Measurements from ENCODE around the gene COG2.
"Not testable (repeated sequence)": the region's sequence is repeated elsewhere in the genome, so short reads cannot be mapped to it uniquely, and the experiment has no call there.

Gene COG2

DNA sequence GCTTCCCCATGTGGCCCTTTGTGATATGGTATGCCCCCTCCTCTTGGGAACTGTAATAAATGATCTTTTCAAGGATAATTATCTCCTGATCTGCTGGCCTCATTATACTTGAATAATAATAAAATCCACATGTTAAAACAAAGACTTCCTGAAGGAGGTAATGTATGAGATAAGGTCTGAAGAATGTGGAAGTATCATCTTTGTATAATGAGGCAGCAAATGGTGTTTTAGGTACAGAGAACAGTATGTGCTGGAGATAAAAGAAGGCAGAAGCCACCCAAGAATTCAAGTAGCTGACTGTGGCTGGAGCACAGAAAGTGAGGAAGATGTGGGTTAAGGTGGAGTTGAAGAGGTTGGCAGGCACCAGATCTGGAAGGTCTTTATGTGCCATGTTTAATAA lies 12.8 kb upstream of the COG2 start:
- DNase-seq = no peak

DNA sequence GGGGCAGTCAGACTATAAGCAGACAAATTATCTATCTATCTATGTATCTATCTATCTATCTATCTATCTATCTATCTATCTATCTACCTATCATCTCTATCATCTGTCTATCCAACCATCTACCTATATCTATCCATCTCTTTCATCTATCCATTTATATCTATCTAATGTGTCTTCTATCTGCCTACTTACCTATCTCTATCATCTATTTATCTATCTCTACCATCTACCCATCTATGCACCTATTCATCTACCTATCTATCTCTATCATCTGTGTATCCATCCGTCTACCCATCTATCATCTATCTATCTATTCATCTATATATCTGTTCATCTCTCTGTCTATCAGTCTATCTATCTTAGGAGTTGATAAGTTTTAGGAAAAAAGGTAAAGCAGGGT lies 10.8 kb upstream of the COG2 start:
- no peak for DNase-seq

DNA sequence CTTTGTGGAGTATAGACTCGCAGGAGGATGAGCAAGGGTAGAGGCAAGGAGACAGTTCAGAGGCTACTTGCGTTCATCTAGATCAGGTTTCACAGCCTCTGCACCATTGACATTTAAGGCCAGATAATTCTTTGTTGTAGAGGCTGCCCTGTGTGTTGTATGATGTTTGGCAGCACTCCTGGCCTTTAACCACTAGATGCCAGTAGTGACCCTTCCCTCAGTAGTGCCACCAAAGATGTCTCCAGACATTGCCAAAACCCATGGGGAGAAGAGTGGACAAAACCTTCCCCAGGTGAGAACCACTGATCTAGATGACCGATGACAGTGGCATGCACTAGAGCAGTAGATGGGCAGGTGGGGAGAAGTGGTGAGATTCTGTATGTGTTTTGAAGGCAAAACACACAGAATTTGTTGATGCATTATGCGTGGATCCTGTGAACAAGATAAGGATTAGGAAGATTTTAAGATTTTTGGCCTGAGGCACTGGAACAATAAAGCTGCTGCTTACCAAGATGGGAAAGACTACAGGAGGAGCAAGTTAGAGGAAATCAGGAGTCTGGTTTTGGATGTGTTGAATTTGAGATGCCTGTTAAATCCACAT lies 9.9 kb upstream of the COG2 start:
- DNase-seq = peak; percentile 4

DNA sequence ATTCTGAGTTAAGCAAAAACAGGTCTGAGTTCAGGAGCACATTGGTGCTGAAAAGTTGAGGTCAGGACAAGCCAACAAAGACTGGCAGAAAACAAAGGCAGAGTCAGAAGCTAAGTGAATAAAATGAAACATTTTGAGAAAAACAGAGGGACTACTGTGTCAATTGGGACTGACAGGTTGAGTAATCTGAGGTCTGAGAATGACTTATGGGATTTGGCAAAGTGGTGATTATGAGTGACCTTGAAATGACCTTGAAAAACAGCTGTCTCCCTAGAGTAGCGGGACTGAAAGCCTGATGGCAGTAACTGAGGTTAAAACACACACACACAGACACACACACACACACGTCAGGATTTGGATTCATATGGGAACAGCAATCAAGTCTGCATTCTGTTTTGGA lies 8.8 kb upstream of the COG2 start:
- no peak for DNase-seq

DNA sequence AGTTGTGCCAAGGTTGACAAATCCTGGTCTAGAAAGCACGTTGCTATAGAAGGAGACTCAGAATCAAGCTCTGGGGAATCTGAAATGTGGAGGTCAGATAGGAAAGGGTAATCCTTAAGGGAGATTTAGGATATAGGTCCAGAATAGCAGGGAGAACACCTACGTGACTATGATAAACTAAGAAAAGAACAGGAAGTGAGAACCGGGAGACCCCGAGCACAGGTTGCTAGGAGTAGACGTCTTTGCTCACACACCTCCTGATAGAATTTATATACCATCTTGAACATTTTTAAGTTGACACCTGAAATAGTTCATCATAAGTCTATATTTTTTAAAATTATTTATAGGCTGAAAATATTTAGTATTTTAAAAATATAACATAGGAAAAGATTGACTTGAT lies 7.9 kb upstream of the COG2 start:
- DNase-seq = no peak

DNA sequence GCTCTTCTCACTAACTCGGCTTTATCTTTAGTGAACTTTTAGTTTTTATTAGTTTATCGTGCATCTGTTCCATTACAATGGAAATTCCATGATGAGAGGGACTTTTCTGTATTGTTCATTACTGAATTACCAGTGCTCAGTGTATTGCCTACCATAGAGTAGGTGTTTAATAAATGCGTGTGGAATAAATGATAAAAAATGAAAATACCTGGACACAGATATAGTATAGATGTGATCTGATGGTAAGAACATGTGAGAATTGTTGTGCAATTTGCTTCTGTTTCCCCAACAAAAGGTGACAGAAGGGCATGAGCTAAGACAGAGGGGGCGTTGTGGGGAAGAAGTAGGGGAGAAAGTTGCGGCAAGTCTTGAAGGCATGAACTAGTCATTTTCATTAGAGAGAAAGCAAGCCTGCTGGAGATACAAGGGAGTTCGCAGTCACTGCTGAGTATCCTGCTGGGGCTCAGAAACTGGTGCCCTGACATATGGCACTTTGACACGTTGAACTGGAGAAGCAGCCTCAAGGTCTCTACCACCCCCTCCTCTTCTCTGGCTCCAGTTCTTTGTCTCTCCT lies 5.6 kb upstream of the COG2 start:
- DNase-seq = no peak

DNA sequence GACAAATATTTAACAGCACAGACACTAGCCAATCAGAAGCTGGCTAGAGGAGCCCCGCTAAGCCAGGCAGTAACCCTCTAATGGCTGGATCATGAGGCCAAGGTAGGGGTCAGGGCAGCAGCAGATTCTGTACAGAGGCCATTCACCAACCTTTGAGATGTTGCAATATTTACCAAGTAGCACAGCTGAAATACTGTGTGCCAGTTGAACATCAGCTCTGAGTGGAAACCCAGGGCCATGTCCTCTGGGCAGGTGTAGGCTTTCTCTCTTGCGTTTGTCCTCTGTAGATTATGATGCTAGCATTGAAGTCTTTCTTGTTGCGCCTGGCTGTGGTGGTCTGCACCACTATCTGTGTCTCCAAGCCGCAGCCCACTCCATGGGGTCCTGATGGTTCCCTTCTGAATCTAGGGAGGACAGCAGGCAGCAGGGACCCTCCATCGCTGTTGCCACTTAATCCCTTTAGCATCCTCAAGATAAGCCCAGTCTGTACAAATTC lies 2.5 kb upstream of the COG2 start:
- DNase-seq = no peak

DNA sequence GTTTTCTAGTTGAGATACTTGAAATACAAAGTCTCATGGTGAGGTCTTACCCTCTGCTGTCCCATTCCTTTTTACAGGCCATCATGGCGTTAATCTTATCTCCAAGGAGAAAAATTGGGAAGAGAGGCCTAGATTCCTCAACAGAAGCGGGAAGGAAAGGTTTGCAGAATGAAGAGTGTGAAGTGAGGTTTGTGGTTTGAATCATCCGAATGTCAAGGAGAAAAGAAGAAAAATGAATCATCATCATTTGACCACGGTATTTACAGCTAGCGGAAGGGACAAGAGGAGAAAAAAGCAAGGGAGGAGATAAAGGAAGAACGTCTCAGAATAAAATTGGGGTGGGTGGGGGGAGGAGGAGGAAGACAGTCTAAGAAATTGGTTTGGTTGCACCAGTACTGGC lies 935 bp upstream of the COG2 start:
- DNase-seq = no peak

DNA sequence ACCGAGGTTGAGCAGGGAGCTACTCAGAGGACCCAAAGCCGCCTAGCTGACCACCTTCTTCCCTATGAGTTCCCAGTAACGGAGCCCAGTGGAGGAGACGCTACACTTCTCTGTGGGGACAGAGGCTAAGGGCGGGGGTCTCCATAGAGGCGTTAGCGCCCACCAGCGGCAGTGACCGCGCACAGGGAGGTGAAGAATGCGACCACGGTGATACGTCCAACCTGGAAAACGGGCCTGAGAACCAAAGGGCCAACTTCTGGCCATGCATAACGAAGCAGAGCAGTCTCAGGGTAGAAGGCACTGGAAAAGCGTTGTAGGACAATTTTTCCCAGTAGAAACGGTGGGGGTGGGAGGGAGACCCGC lies 400 bp upstream of the COG2 start:
- DNase-seq = no peak

DNA sequence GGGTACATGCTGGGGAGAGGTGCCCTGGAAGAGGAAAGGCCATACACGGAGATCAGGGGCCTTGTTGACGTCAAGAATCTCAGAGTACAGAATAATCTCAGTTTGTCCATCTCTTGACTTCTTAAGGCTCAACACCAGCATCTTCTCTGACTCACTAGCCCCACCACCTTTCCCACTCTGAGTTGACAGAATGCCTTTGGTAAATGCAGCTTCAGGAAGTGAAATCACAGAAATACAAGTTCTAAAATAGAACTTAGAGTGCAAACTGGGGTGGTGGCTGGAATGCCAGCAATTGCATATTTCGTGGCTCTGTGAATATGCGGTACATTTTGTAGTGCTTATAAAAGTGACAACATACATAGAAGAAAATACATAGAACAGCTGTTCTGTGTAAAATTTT lies 1.6 kb downstream of the COG2 start:
- DNase-seq = no peak

DNA sequence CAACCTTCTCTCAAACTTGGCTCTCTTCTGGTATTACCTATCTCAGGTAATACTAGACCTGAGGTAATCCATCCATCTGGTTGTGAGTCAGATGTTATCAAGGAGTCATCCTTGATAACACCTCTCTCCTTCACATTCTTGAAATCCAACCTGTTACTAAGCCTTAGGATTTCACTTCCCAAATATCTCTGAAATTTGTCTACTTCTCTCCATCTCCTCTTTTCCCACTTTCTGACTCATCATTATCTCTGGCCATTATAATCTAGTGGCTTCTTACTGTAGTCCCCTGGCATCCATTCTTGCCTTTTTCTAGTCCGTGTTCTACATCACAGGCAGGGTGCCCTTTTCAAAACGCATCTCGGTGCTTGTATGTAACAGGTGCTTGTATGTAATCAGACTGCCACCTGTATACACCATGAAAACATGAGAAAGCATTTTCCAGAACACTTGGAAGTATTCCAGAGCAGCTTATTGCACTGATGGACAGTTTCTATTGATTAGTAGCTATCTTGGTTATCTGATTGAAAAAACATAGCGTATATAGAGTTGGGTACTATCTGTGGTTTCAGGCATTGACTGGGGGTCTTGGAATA lies 4.5 kb downstream of the COG2 start:
- DNase-seq = no peak

DNA sequence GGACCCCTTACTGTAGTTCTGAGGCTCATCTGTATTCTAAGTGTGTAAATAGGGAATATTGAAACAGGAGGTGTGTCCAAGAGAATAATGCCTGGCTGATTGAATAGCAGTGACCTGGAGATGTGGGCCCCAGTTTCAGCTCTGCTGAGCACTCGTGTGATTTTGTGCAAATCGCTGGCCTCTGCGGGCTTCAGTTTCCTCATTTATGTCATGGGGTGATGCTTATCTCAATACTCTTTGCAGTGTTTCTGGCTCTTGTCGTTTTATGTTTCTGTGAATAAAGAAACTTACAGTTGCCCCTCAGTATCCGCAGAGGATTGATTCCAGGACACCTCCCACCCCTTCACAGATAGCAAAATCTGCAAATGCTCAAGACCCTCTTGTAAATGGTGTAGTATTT lies 5.0 kb downstream of the COG2 start:
- no peak for DNase-seq

DNA sequence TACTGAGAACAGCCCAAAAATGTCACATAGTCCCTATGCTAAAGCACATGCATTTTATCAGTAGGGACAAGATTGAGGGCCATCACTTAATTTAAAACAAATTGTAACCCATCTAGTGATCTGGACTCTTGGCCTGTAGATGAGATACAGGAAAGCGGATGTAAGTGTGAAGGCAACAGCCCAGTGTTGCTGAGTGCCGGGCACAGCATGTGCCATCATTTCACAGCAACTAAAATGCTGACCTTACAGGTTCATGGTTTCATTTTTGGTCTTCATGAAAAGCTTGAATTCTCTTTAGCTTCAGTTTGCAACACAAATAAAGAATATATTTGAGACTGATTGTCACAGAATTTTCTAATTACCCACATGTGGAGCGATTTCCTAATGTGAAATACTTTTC lies 5.8 kb downstream of the COG2 start:
- no peak for DNase-seq

DNA sequence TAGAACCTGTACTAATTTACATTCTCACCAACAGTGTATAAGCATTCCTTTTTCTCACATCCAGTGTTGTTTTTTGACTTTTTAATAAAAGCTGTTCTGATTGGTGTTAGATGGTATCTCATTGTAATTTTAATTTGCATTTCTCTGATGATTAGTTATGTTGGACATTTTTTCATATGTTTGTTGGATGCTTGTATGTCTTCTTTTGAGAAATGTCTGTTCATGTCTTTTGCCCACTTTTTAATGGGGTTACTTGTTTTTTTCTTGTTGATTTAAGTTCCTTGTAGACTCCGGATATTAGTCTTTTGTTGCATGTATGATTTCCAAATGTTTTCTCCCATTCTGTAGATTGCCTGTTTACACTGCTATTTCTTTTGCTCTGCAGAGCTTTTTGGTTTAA lies 8.0 kb downstream of the COG2 start:
- no peak for DNase-seq

DNA sequence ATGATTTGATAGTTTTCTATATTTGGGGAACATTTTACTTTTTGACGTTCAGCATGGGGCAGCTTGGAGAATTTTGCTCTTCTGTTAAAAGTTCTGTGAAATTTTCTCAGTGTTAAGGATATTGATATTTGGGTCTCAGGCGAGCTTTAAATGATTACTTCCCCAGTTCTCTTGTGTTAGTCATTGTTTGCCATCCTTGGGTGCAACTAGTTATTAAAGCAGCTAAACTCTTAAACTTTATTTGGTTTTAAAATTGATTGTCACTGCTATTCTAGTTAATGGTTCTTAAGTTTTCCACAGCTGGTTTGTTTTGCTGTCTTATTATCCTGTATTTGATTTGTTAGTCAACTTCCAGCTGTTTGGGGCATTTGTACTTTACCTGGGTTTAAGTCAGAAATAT lies 9.0 kb downstream of the COG2 start:
- DNase-seq = no peak

DNA sequence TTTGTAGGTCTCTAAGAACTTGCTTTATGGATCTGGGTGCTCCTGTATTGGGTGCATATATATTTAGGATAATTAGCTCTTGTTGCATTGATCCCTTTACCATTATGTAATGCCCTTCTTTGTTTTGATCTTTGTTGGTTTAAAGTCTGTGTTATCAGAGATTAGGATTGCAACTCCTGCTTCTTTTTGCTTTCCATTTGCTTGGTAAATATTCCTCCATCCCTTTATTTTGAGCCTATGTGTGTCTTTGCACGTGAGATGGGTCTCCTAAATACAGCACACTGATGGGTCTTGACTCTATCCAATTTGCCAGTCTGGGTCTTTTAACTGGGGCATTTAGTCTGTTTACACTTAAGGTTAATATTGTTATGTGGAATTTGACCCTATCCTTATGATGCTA lies 14.4 kb downstream of the COG2 start:
- not testable (repeated sequence) for DNase-seq

DNA sequence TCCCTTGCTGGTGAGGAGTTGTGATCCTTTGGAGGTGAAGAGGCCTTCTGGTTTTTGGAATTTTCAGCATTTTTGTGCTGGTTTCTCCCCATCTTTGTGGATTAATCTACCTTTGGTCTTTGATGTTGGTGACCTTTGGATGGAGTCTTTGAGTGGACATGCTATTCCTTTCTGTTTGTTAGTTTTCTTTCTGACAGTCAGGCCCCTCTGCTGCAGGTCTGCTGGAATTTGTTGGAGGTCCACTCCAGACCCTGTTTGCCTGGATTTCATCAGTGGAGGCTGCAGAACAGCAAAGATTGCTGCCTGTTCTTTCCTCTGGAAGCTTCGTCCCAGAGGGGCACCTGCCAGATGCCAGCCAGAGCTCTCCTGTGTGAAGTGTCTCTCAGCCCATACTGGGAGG lies 15.8 kb downstream of the COG2 start:
- DNase-seq = not testable (repeated sequence)

DNA sequence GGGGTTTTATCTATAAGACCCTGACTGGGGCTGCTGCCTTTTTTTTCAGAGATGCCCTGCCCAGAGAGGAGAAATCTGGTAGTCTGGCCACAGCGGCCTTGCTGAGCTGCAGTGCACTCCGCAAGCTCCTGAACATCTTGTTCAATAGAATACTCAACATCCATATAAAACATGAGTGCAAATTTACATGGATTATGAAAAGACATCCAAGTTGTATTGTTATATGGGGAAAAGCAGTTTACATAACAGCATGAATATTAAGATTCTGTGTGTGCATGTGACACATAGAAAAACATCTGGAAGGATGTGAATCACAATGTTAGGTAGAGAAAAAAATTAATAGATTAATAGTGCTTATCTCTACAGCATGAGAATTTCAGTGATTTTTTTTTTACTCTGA lies 16.4 kb downstream of the COG2 start:
- DNase-seq = no peak

DNA sequence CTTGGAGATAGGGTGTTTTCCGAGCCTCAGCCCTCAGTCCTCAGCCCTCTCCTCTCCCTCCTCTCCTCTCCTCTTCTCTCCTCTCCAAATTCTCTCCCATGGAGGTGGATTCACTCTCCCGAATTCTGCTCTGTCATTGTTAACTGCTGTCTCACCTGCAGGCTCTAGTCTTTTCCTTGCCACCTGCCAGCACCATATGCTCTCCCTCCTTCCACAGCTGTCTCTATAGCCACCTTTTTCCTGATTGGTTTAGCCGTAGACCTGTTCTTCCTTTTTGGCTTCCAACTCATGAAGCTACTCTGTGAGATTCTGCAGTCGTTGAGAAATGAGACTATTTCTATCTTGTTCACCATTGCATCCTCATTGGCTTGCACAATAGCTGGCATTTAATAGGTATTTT lies 19.7 kb downstream of the COG2 start:
- no peak for DNase-seq

DNA sequence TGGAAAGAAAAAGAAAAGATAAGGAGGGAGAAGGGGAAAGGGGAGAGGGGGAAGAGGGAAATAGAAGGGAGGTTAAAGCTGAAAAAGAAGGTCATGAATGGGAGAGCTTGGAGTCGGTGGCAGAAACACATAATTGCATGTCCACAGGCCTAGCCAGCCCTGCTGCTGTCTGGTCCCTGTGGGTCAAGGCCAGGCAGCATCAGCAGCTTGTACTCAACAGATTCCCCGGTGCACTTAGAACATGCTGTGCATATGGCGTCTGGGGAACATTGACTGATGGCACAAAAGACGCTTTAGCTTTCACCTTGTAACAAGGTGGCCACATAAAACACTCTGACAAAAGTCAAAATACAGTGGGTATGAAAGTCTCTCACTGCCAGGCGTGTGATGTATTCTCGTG lies 25.9 kb downstream of the COG2 start:
- DNase-seq = no peak

DNA sequence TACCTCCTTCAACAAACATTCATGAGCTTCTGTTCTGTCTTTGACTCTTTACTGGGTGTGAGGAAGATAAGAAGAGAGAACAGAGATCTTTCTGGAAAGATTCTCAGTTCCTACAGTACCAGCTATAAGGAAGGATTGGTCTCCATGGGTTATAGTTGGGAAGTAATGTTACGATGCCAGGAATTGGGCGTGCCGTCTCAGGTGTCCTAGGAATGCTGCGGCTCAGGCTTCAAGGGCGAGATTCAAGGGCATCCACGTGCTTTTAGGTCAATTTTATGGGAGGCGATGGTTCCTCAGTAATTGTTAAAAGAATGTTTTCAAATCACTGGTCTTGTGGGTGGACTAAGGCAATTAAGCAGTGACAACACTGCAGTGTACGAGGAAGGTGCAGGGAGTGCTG lies 27.3 kb downstream of the COG2 start:
- DNase-seq = no peak

DNA sequence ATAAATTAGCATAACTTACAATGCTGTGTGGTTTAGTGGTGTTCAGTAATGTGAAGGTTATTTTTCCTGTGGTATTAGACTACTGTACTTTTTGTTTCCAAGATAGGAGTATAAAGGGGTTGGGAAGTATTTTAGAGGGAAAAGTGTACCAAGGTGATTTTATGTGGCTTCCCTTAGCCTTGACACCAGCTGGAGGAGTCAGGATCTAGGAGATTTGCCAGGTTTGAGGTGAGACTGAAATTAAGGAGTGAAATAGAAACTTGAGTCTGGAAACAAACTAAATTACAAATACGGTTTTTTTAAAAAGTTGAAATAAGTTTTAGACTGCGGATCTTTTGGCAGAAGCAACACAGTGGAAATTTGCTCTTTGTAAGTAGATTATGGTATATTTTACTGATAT lies 32.3 kb downstream of the COG2 start:
- no peak for DNase-seq

DNA sequence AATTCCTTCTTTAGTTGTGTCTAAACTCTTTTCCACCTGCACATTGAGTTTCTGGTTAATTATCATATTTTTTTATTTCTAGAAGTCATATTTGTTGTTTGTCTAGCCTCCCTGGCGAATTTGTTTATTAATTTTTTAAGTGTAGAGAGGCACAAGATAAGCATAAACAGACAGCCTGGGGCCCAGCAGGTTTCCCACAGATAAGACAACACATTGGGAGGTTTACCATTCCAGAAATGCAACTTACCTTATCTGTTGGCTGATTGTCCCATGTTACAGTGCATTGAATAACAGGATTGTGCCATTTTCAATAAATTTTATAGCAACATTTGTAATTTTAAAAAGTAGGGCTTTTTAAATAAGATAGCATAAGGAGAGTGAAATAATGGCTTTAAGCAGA lies 34.9 kb downstream of the COG2 start:
- DNase-seq = no peak

DNA sequence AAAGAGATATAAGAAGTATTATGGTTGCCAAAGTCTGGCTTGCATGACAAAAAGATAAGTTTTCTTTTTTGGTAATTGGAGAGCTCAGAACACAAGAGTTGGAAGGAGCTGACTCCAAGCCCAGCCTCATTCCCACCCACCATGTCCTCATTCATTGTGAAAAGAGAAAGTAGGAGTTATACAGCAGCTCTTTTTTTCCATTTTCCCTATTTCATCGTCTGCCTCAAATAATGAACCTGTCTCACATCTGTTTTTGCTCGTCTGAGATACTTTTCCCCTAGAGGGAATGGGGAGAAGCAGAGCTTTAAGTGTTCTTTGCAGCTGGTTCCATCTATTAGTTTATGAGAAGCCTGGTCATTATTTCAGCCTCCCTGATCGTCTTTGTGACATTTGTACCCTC lies 36.9 kb downstream of the COG2 start:
- no peak for DNase-seq

DNA sequence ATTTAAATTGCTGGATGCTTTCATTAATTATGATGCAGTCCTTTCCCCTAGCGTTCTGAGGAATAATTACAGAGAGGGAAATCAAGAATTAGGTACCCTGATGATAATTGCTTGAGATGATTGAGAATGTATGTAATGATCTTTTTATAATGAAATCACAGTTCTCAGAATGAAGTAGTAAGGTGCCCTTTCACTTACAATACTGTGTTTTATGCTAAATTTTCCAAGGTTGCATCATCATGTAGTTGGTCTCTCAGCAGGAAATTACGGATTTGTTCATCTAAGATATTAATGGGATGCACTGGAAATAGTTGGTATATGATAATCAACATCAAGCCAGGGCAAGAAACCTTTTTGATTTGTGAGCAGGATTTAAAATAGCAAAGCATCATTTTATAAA lies 37.5 kb downstream of the COG2 start:
- no peak for DNase-seq

Data from CD4-positive, alpha-beta T cell treated with Interleukin-10 for 1 hour (primary cell).